ENCODE results near the gene TECPR2.

Gene TECPR2

GRCh38 chr14:102419276-102419675, 56.5 kb downstream of the TECPR2 start:
- Histone ChIP-seq H3K9ac (ENCODE audit: low read length in 5 of 5) (no peak overlapping the region), H3K36me3 (ENCODE audit: control insufficient read depth in 5 of 5, insufficient read depth in 5 of 5, low read length in 5 of 5) (peaks cover 0 to 48% (median 27%) of the 10 kb centered on the region in 5 donors), H3K9me3 (ENCODE audit: control insufficient read depth in 5 of 5, low read length in 5 of 5) (no peaks in the 10 kb centered on the region), H3K27me3 (ENCODE audit: control insufficient read depth in 5 of 5, insufficient read depth in 4 of 5, low read length in 5 of 5) (no peaks in the 10 kb centered on the region), H3K27ac (ENCODE audit: low read depth, low read length) (no peak overlapping the region), H3K4me3 (ENCODE audit: low read depth in 1 of 5, low read length in 5 of 5) (no peak overlapping the region), H3K4me1 (ENCODE audit: control insufficient read depth in 5 of 5, insufficient read depth in 5 of 5, low read length in 5 of 5) (peaks cover 2 to 13% (median 11%) of the 10 kb centered on the region in 5 donors)

- H3K27ac ChIP-seq (ENCODE audit: low read depth, low read length): no peak overlapping the region
- H3K9ac ChIP-seq (ENCODE audit: low read length in 5 of 5): no peak overlapping the region
- H3K36me3 ChIP-seq (ENCODE audit: control insufficient read depth in 5 of 5, insufficient read depth in 5 of 5, low read length in 5 of 5): peaks cover 0 to 47% (median 23%) of the 10 kb centered on the region in 5 donors
- no peak overlapping the region for H3K4me3 ChIP-seq (ENCODE audit: low read depth in 1 of 5, low read length in 5 of 5)
- H3K9me3 ChIP-seq (ENCODE audit: control insufficient read depth in 5 of 5, low read length in 5 of 5): no peaks in the 10 kb centered on the region
- peaks cover 2 to 13% (median 11%) of the 10 kb centered on the region in 5 donors for H3K4me1 ChIP-seq (ENCODE audit: control insufficient read depth in 5 of 5, insufficient read depth in 5 of 5, low read length in 5 of 5)
- H3K27me3 ChIP-seq (ENCODE audit: control insufficient read depth in 5 of 5, insufficient read depth in 4 of 5, low read length in 5 of 5): no peaks in the 10 kb centered on the region
These were observed 57.0 kb downstream of the TECPR2 start for GRCh38 chr14:102419716-102420115.

DNA sequence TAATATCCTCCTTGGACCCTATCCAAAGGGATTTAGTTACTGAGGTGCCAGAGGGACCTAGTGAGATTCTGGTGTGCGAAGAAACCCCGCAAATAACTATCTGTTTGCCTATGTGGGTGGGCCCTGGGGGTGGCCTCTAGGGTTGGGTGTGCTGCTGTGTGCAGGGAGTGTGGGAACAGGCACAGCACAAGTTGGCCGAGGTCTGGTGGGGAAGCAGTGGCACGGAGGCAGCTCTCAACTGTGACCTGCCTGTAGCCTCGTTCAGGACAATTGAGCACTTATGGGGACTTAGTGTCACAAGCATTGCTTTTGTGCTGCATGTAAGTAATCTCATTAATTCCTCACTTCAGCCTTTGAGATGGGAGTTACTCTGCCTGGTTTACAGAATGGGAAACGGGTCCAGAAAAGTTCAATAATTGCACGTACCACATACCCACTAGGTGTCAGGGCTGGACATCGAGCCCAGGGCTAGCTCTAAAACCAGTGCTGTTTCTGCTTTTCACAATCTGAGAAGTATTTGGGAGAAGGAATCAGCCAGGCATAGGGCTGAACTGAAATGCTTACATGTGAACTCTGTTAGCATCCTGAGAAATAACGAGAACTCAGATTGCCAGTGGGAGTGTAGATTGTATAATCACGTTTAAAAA, 58.8 kb downstream of the TECPR2 start:
- Histone ChIP-seq H3K27me3 (ENCODE audit: control insufficient read depth in 5 of 5, insufficient read depth in 4 of 5, low read length in 5 of 5) (no peaks in the 10 kb centered on the region), H3K27ac (ENCODE audit: low read depth, low read length) (no peak overlapping the region), H3K4me1 (ENCODE audit: control insufficient read depth in 5 of 5, insufficient read depth in 5 of 5, low read length in 5 of 5) (peaks cover 2 to 9% (median 7%) of the 10 kb centered on the region in 5 donors), H3K9ac (ENCODE audit: low read length in 5 of 5) (no peak overlapping the region), H3K36me3 (ENCODE audit: control insufficient read depth in 5 of 5, insufficient read depth in 5 of 5, low read length in 5 of 5) (peaks cover 0 to 41% (median 19%) of the 10 kb centered on the region in 5 donors), H3K4me3 (ENCODE audit: low read depth in 1 of 5, low read length in 5 of 5) (no peak overlapping the region), H3K9me3 (ENCODE audit: control insufficient read depth in 5 of 5, low read length in 5 of 5) (no peaks in the 10 kb centered on the region)

GRCh38 chr14:102424520-102424919, 61.8 kb downstream of the TECPR2 start:
- Histone ChIP-seq H3K4me1 (ENCODE audit: control insufficient read depth in 5 of 5, insufficient read depth in 5 of 5, low read length in 5 of 5) (no peaks in the 10 kb centered on the region), H3K36me3 (ENCODE audit: control insufficient read depth in 5 of 5, insufficient read depth in 5 of 5, low read length in 5 of 5) (peaks cover 0 to 47% (median 26%) of the 10 kb centered on the region in 5 donors), H3K4me3 (ENCODE audit: low read depth in 1 of 5, low read length in 5 of 5) (no peak overlapping the region), H3K27me3 (ENCODE audit: control insufficient read depth in 5 of 5, insufficient read depth in 4 of 5, low read length in 5 of 5) (no peaks in the 10 kb centered on the region), H3K9me3 (ENCODE audit: control insufficient read depth in 5 of 5, low read length in 5 of 5) (no peaks in the 10 kb centered on the region), H3K27ac (ENCODE audit: low read depth, low read length) (no peak overlapping the region), H3K9ac (ENCODE audit: low read length in 5 of 5) (no peak overlapping the region)

DNA sequence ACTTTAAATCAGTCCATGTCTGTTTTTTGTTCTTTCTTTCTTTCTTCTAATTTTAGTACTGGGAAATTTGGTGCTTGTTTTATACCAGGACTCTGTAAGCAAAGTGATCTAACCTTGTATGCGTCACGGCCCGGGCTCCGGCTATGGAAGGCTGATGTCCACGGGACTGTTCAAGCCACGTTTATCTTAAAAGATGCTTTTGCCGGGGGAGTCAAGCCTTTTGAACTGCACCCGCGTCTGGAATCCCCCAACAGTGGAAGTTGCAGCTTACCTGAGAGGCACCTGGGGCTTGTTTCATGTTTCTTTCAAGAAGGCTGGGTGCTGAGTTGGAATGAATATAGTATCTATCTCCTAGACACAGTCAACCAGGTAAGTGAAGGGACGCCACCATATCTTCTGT, 62.2 kb downstream of the TECPR2 start:
- peaks cover 0 to 45% (median 25%) of the 10 kb centered on the region in 5 donors for H3K36me3 ChIP-seq (ENCODE audit: control insufficient read depth in 5 of 5, insufficient read depth in 5 of 5, low read length in 5 of 5)
- no peak overlapping the region for H3K4me3 ChIP-seq (ENCODE audit: low read depth in 1 of 5, low read length in 5 of 5)
- H3K27ac ChIP-seq (ENCODE audit: low read depth, low read length): no peak overlapping the region
- H3K27me3 ChIP-seq (ENCODE audit: control insufficient read depth in 5 of 5, insufficient read depth in 4 of 5, low read length in 5 of 5): no peaks in the 10 kb centered on the region
- H3K9ac ChIP-seq (ENCODE audit: low read length in 5 of 5): no peak overlapping the region
- no peaks in the 10 kb centered on the region for H3K4me1 ChIP-seq (ENCODE audit: control insufficient read depth in 5 of 5, insufficient read depth in 5 of 5, low read length in 5 of 5)
- no peaks in the 10 kb centered on the region for H3K9me3 ChIP-seq (ENCODE audit: control insufficient read depth in 5 of 5, low read length in 5 of 5)

DNA sequence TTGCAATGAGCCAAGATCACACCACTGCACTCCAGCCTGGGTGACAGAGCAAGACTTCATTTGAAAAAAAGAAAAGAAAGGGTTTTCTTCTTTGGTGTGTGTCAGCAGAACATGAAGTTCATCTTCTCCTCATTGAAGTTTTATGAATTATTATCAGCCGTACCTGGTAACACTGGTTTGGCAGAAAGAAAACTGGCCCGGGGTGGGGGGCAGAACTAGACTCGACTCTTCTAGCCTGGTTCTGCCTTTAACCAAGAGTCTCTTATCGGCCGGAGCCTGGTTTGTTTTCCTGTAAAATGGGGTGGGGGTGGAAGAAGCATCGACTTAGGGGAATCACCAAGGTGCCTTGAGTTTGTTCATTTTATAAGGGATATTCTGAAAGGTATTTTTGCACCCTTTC, 64.1 kb downstream of the TECPR2 start:
- peaks cover 0 to 38% (median 26%) of the 10 kb centered on the region in 5 donors for H3K36me3 ChIP-seq (ENCODE audit: control insufficient read depth in 5 of 5, insufficient read depth in 5 of 5, low read length in 5 of 5)

GRCh38 chr14:102427642-102428041, 64.9 kb downstream of the TECPR2 start:
- no peaks in the 10 kb centered on the region for H3K4me1 ChIP-seq (ENCODE audit: control insufficient read depth in 5 of 5, insufficient read depth in 5 of 5, low read length in 5 of 5)
- H3K9me3 ChIP-seq (ENCODE audit: control insufficient read depth in 5 of 5, low read length in 5 of 5): no peaks in the 10 kb centered on the region
- no peak overlapping the region for H3K4me3 ChIP-seq (ENCODE audit: low read depth in 1 of 5, low read length in 5 of 5)
- no peak overlapping the region for H3K27ac ChIP-seq (ENCODE audit: low read depth, low read length)
- H3K27me3 ChIP-seq (ENCODE audit: control insufficient read depth in 5 of 5, insufficient read depth in 4 of 5, low read length in 5 of 5): no peaks in the 10 kb centered on the region
- H3K9ac ChIP-seq (ENCODE audit: low read length in 5 of 5): no peak overlapping the region
- peaks cover 0 to 40% (median 27%) of the 10 kb centered on the region in 5 donors for H3K36me3 ChIP-seq (ENCODE audit: control insufficient read depth in 5 of 5, insufficient read depth in 5 of 5, low read length in 5 of 5)

More for the DNA sequence above, 64.1 kb downstream of the TECPR2 start:
- Histone ChIP-seq H3K4me1 (ENCODE audit: control insufficient read depth in 5 of 5, insufficient read depth in 5 of 5, low read length in 5 of 5) (no peaks in the 10 kb centered on the region), H3K4me3 (ENCODE audit: low read depth in 1 of 5, low read length in 5 of 5) (no peak overlapping the region), H3K9me3 (ENCODE audit: control insufficient read depth in 5 of 5, low read length in 5 of 5) (no peaks in the 10 kb centered on the region), H3K9ac (ENCODE audit: low read length in 5 of 5) (no peak overlapping the region), H3K27me3 (ENCODE audit: control insufficient read depth in 5 of 5, insufficient read depth in 4 of 5, low read length in 5 of 5) (no peaks in the 10 kb centered on the region), H3K27ac (ENCODE audit: low read depth, low read length) (no peak overlapping the region)

- no peaks in the 10 kb centered on the region for H3K4me1 ChIP-seq (ENCODE audit: control insufficient read depth in 5 of 5, insufficient read depth in 5 of 5, low read length in 5 of 5)
- peaks cover 0 to 38% (median 33%) of the 10 kb centered on the region in 5 donors for H3K36me3 ChIP-seq (ENCODE audit: control insufficient read depth in 5 of 5, insufficient read depth in 5 of 5, low read length in 5 of 5)
- no peaks in the 10 kb centered on the region for H3K9me3 ChIP-seq (ENCODE audit: control insufficient read depth in 5 of 5, low read length in 5 of 5)
- no peak overlapping the region for H3K27ac ChIP-seq (ENCODE audit: low read depth, low read length)
- no peak overlapping the region for H3K4me3 ChIP-seq (ENCODE audit: low read depth in 1 of 5, low read length in 5 of 5)
- no peaks in the 10 kb centered on the region for H3K27me3 ChIP-seq (ENCODE audit: control insufficient read depth in 5 of 5, insufficient read depth in 4 of 5, low read length in 5 of 5)
- no peak overlapping the region for H3K9ac ChIP-seq (ENCODE audit: low read length in 5 of 5)
These were observed 67.6 kb downstream of the TECPR2 start for GRCh38 chr14:102430212-102430908.

- H3K4me1 ChIP-seq (ENCODE audit: control insufficient read depth in 5 of 5, insufficient read depth in 5 of 5, low read length in 5 of 5): no peaks in the 10 kb centered on the region
- no peak overlapping the region for H3K27ac ChIP-seq (ENCODE audit: low read depth, low read length)
- peaks cover 0 to 47% (median 38%) of the 10 kb centered on the region in 5 donors for H3K36me3 ChIP-seq (ENCODE audit: control insufficient read depth in 5 of 5, insufficient read depth in 5 of 5, low read length in 5 of 5)
These were observed 69.0 kb downstream of the TECPR2 start for GRCh38 chr14:102431751-102432150.

GRCh38 chr14:102434647-102435175, 72.0 kb downstream of the TECPR2 start:
- Histone ChIP-seq H3K9ac (ENCODE audit: low read length in 5 of 5) (no peak overlapping the region), H3K4me1 (ENCODE audit: control insufficient read depth in 5 of 5, insufficient read depth in 5 of 5, low read length in 5 of 5) (peaks cover 0 to 9% (median 7%) of the 10 kb centered on the region in 5 donors), H3K9me3 (ENCODE audit: control insufficient read depth in 5 of 5, low read length in 5 of 5) (no peaks in the 10 kb centered on the region), H3K4me3 (ENCODE audit: low read depth in 1 of 5, low read length in 5 of 5) (no peak overlapping the region), H3K27ac (ENCODE audit: low read depth, low read length) (no peak overlapping the region), H3K27me3 (ENCODE audit: control insufficient read depth in 5 of 5, insufficient read depth in 4 of 5, low read length in 5 of 5) (no peaks in the 10 kb centered on the region), H3K36me3 (ENCODE audit: control insufficient read depth in 5 of 5, insufficient read depth in 5 of 5, low read length in 5 of 5) (peaks cover 0 to 39% (median 33%) of the 10 kb centered on the region in 5 donors)

More at GRCh38 chr14:102431751-102432150, 69.0 kb downstream of the TECPR2 start:
- no peak overlapping the region for H3K4me3 ChIP-seq (ENCODE audit: low read depth in 1 of 5, low read length in 5 of 5)
- no peaks in the 10 kb centered on the region for H3K27me3 ChIP-seq (ENCODE audit: control insufficient read depth in 5 of 5, insufficient read depth in 4 of 5, low read length in 5 of 5)
- H3K9me3 ChIP-seq (ENCODE audit: control insufficient read depth in 5 of 5, low read length in 5 of 5): no peaks in the 10 kb centered on the region
- no peak overlapping the region for H3K9ac ChIP-seq (ENCODE audit: low read length in 5 of 5)
